Measurements from ENCODE around the gene STX16.

Gene STX16

GRCh38 chr20:58707770-58708169, 56.7 kb downstream of the STX16 start:
- no peak for TF ChIP-seq ZFX (IDR thresholded peaks at IDR 0.05)
- TF ChIP-seq, protein P1, sequence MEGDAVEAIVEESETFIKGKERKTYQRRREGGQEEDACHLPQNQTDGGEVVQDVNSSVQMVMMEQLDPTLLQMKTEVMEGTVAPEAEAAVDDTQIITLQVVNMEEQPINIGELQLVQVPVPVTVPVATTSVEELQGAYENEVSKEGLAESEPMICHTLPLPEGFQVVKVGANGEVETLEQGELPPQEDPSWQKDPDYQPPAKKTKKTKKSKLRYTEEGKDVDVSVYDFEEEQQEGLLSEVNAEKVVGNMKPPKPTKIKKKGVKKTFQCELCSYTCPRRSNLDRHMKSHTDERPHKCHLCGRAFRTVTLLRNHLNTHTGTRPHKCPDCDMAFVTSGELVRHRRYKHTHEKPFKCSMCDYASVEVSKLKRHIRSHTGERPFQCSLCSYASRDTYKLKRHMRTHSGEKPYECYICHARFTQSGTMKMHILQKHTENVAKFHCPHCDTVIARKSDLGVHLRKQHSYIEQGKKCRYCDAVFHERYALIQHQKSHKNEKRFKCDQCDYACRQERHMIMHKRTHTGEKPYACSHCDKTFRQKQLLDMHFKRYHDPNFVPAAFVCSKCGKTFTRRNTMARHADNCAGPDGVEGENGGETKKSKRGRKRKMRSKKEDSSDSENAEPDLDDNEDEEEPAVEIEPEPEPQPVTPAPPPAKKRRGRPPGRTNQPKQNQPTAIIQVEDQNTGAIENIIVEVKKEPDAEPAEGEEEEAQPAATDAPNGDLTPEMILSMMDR (conservative IDR thresholded peaks at IDR 0.05): no peak
- H3K27ac ChIP-seq: no peak overlapping the region

DNA sequence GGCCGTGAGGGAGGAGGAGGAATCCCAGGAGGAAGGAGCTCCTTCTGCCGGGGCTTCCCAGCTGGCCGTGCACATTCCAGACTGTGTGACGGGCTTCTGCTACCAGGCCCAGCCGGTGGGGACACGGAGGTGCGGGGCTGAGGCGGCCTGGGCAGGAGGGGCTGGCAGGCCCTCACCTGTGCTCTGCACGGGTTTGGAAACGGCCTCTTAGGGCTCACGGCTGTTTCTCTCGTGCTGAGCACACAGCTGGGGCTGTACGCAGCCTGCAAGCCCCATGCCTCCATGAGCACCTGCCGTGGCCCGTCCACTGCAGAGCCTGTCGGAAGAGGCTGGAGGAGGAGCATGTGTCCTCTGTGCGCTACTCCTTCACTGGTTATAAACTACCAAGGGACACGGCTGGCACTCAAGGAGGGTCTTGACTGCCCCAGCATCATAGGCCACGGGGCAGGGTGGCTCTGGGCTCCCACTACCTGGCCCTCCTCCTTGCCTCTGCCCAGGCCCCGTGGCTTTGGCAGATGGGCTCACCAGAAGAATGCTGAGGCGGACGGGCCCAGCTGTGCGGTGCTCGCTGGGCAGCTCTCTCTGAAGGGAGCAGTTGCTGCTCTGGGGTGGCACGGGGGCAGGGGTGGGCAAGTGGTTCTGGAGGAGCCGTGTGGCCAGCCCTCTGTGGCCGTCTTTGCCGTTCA, 57.3 kb downstream of the STX16 start:
- H3K27ac ChIP-seq: no peak overlapping the region
- TF ChIP-seq, protein P1 (conservative IDR thresholded peaks at IDR 0.05): no peak
- TF ChIP-seq ZFX (IDR thresholded peaks at IDR 0.05): no peak

DNA sequence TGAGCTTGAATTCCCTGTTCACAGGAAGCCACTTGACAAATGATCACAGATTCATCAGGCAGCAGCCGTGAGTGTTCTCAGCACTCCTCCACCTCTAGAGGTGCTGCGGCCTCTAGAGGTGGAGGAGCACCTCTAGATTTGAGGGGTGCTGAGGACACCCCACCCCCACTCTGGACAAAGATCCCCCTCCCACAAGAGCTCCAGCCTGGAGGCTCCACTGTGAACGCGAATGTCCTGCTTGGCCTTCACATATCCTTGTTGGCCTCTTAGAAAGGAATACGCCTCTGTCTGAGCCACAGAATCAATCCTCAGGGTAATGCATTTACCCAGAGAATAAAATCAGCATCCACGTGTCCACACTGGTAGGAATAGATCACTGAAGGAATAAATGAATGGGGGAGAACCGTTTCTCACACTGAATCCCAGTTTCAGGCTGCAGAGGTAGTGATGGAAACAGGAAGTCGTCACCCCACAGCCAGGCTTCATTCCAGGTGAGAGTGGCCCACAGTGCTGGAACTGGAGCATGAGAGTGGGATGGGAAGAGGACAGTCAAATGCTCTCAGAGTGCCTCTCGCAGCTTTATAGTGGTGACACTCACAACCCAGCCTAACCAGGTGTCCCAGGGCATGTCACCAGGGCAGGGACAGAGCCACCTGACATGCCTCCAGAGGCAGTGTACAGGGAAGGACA, 58.1 kb downstream of the STX16 start:
- TF ChIP-seq, protein P1 (conservative IDR thresholded peaks at IDR 0.05): no peak
- TF ChIP-seq ZFX (IDR thresholded peaks at IDR 0.05): no peak
- H3K27ac ChIP-seq: no peak overlapping the region

GRCh38 chr20:58709703-58710039, 58.6 kb downstream of the STX16 start:
- TF ChIP-seq, protein P1 (conservative IDR thresholded peaks at IDR 0.05): no peak
- no peak for TF ChIP-seq ZFX (IDR thresholded peaks at IDR 0.05)
- H3K27ac ChIP-seq: no peak overlapping the region

GRCh38 chr20:58710481-58711265, 59.6 kb downstream of the STX16 start:
- no peak overlapping the region for H3K27ac ChIP-seq
- TF ChIP-seq, protein P1 (conservative IDR thresholded peaks at IDR 0.05): no peak

DNA sequence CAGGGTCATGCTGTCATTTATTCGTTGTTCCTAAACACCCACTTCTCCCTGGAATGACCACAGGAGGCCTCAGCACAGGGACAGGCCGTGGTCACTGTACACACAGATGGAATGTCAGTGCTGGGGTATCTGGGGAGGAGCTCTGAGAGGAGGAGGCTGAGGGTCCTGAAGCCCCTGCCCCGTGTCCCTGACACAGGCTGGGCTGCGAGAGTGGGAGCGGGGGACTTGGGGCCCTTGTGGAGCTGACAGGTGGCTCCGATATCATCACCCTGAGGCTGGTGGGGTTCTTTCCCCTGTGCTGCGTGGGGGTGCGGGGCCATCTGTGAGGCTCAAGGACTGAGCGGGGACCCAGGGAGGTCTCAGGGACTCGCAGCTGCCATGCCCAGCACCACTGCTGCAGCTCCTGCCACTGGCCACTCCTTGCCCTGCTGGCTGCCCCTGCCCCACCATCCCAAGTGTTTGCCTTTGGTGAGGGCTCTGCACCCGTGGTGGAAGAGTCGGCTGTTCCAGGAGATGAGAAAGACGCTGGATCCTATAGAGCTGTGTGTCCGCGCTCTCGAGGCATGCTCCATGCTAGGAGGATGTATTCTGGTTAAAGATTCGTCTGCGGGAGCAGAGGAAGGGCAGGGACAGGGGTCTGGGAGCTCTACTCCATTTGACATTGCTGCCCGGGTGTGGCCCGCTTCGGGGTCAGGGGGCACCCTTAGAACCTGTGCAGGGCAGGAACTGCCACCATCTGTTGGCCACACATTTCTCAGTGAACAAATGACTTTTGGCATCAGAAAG, 60.4 kb downstream of the STX16 start:
- H3K27ac ChIP-seq: no peak overlapping the region
- TF ChIP-seq ZFX (IDR thresholded peaks at IDR 0.05): no peak
- TF ChIP-seq, protein P1 (conservative IDR thresholded peaks at IDR 0.05): no peak
